Ectodermal cell (in vitro differentiated cells): Measurements from ENCODE around the gene NATD1.
"Not testable (repeated sequence)": the region's sequence is repeated elsewhere in the genome, so short reads cannot be mapped to it uniquely, and the experiment has no call there.

Source experiments
- H3K27ac ChIP-seq: 2 replicates; pipeline ENCODE4 v1.7.0; 2013; ENCODE audit warnings: mild to moderate bottlenecking, low read depth, low read length; ENCODE audit not compliant: insufficient read depth, poor library complexity, severe bottlenecking
- H3K27me3 ChIP-seq: 2 replicates; pipeline ENCODE4 v1.7.0; 2013; ENCODE audit warnings: mild to moderate bottlenecking, low read length; ENCODE audit not compliant: insufficient read depth, control insufficient read depth, poor library complexity, severe bottlenecking
- H3K36me3 ChIP-seq: one replicate; pipeline ENCODE4 v1.7.0; 2013; ENCODE audit warnings: low read length; ENCODE audit not compliant: control insufficient read depth, insufficient read depth
- H3K4me1 ChIP-seq: one replicate; pipeline ENCODE4 v1.7.0; 2013; ENCODE audit warnings: low read length; ENCODE audit not compliant: control insufficient read depth, insufficient read depth
- H3K4me3 ChIP-seq: 2 replicates; pipeline ENCODE4 v1.7.0; 2013; ENCODE audit warnings: low read depth, low read length, control low read depth; ENCODE audit not compliant: insufficient read depth
- H3K9me3 ChIP-seq: 2 replicates; pipeline ENCODE4 v1.7.0; 2013; ENCODE audit warnings: mild to moderate bottlenecking, low read length, moderate library complexity; ENCODE audit not compliant: control insufficient read depth
- WGBS, 2 experiments: methylation state at CpG; one replicate each; pipeline ENCODE4 v1.1.7; 2013; ENCODE audit warnings: missing lambda C conversion rate in 2 of 2; 5-methylcytosine and 5-hydroxymethylcytosine counted together

NATD1 gene

DNA sequence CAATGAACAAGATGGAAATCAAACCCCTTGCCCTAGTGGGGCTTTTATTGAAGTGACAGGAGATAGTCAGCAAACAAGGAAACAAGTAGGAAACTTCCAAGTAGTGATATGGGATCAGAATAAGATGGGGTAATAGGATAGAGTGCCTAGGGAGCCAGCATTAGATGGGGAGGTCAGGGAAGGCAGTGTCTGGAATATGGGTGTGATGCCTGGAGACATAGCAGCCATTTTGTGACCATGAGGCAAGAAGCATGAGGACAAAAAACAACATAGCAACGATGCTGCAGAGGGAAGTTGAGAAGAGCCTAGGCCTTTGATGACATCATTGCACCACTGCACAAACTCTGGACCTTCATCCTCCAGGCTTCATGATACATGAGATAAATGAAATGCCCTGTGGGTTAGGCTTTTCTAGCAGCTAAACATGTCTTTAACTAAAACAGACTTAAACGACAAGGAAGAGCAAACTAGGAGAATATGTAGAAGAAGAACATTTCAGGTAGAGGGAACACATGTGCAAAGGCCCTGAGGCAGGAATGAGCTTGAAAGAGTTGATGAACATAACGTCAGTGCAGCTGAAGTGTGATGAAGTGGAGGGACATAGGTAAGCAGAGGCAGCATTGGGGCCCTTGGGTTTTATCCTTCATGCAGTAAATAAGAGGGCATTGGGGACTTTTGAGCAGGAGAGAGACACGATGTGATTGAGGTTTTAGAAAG lies 21.0 kb downstream of the NATD1 start:
- Histone ChIP-seq H3K27me3 (no peaks in the 10 kb centered on the region), H3K9me3 (no peaks in the 10 kb centered on the region), H3K4me3 (no peak overlapping the region), H3K36me3 (no peaks in the 10 kb centered on the region), H3K27ac (no peak overlapping the region), H3K4me1 (no peaks in the 10 kb centered on the region)
- 86 to 89% methylated on average over 4 of the region's 4 CpGs for WGBS, 2 experiments

DNA sequence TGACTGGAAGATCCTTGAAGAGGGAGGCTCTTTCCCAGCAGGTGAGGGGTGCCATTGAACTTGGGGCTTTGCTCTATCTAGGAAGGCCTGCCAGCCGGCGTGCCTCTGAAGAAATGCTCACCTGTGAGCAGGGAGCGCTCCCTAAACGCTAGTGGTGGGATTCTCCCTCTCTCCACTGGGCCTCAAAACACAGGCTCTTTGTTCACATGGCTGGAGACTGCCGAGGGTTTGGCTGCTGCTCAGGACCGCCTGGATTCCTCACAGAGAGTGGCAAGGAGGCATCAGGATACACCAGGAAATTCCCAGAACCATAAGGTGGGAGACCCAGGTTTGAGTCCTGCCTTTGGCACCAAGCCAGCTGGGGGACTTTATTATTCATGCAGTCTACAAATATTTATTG lies 21.7 kb downstream of the NATD1 start:
- no peak overlapping the region for H3K27ac ChIP-seq
- no peaks in the 10 kb centered on the region for H3K27me3 ChIP-seq
- no peak overlapping the region for H3K4me3 ChIP-seq
- H3K4me1 ChIP-seq: no peaks in the 10 kb centered on the region
- H3K36me3 ChIP-seq: no peaks in the 10 kb centered on the region
- WGBS, 2 experiments: 81 to 87% methylated on average over 6 of the region's 6 CpGs
- H3K9me3 ChIP-seq: no peaks in the 10 kb centered on the region

DNA sequence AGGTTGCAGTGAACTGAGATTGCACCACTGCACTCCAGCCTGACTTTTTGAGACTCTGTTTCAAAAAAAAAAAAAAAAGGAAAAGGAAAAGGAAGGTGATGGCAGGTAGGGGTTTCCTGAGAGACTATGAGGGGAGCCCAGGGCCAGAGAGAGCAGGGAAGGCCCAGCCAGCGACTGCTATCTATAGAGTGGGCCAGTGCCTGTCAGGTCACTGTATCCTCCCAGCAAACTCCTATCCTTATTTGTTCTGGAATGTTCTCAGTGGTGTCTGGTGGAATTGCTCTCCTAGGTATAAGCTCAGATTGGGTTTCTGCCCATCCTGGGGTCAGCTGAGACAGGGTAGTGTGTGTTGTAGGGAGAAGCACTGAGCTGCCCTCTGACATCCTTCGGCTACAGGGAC lies 24.4 kb downstream of the NATD1 start:
- 96 to 98% methylated on average over 2 of the region's 2 CpGs for WGBS, 2 experiments
- H3K27ac ChIP-seq: no peak overlapping the region
- no peaks in the 10 kb centered on the region for H3K36me3 ChIP-seq
- H3K9me3 ChIP-seq: no peaks in the 10 kb centered on the region
- no peaks in the 10 kb centered on the region for H3K27me3 ChIP-seq
- H3K4me3 ChIP-seq: no peak overlapping the region
- no peaks in the 10 kb centered on the region for H3K4me1 ChIP-seq

DNA sequence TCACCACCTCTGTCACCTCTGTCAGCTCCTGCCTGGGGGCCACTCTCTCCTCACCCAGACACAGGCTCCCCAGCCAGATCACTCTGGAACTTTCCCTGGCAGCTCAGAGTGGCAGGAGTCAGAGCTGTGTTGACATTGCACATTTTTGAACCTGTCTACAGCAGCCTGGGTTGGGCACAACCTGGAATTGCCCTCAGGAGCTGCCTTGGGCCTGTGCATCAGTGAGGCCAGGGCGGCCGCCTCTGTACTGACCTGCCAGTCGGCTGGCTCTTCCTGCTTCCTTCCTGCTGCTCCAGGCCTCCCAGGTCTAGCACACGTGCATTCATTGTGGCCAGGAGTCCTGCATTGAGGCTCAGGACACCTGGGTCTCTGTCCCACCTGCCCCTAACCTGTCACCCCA lies 25.1 kb downstream of the NATD1 start:
- no peaks in the 10 kb centered on the region for H3K9me3 ChIP-seq
- H3K4me1 ChIP-seq: no peaks in the 10 kb centered on the region
- H3K36me3 ChIP-seq: no peaks in the 10 kb centered on the region
- 88 to 89% methylated on average over 4 of the region's 4 CpGs for WGBS, 2 experiments
- H3K27me3 ChIP-seq: no peaks in the 10 kb centered on the region
- no peak overlapping the region for H3K4me3 ChIP-seq
- no peak overlapping the region for H3K27ac ChIP-seq

DNA sequence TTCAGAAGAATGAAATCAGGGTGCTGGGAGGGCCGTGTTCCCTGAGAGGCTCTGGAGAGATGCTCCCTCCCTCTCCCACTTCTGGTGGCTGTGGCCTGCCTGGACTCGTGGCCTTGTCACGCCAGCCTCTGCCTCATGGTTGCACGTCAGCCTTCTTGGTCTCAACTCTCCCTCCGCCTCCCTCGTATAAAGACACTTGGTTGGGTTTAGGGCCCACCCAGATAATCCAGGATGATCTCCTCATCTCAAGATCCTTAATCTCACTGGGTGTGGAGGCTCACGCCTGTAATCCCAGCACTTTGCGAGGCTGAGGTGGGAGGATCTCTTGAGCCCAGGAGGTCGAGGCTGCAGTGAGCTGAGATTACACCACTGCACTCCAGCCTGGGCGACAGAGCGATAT lies 25.9 kb downstream of the NATD1 start:
- H3K4me3 ChIP-seq, H3K27me3 ChIP-seq, H3K27ac ChIP-seq, H3K4me1 ChIP-seq, H3K9me3 ChIP-seq, H3K36me3 ChIP-seq: not testable (repeated sequence)
- WGBS, 2 experiments: 90 to 92% methylated on average over 11 of the region's 11 CpGs

DNA sequence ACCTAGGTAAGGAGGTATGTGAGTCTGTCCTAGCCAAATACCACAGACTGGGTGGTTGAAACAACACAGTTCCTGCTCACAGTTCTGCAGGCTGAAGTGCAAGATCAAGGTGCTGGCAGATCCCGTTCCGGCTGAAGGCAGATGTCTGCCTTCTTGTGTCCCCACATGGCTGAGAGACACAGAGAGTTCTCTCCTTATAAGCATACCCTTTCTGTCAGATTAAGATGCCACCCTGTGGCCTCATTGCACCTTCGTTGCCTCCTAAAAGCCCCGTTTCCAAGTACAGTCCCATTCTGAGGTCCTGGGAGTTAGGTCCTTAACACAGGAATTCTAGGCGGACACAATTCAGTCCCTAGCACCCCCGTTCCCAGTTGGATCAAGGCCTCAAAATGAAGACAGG lies 30.1 kb downstream of the NATD1 start:
- Histone ChIP-seq H3K9me3 (no peaks in the 10 kb centered on the region), H3K4me3 (no peak overlapping the region), H3K4me1 (no peaks in the 10 kb centered on the region), H3K27ac (no peak overlapping the region), H3K27me3 (no peaks in the 10 kb centered on the region), H3K36me3 (no peaks in the 10 kb centered on the region)
- WGBS, 2 experiments: 90 to 91% methylated on average over 6 of the region's 6 CpGs

DNA sequence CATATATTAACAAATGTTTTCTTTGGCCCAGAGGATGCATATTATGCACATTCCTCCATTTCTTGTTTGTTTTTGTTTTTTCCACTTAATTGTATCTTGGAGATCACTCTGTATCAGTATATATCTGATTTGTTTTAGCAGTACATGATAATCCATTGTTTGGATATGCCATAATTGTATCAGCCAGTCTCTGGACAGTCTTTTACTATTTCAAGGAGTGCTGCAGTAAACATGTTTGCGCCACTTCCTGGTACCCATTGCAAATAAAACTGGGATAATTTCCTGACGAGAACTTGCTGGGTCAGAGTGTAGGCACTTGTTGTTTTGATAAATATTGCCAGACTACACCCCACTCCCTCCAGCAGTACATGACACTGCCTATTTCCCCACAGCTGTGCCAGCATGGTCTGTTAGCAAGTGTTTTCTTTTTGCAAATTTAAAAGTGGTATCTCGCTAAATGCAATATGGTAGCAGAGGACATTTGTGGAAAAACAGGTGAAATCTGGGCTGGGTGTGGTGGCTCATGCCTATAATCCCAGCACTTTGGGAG lies 34.3 kb downstream of the NATD1 start:
- no peak overlapping the region for H3K4me3 ChIP-seq
- H3K27me3 ChIP-seq: no peaks in the 10 kb centered on the region
- no peak overlapping the region for H3K27ac ChIP-seq
- no peaks in the 10 kb centered on the region for H3K9me3 ChIP-seq
- H3K36me3 ChIP-seq: no peaks in the 10 kb centered on the region
- peaks cover 6% of the 10 kb centered on the region for H3K4me1 ChIP-seq
- WGBS, 2 experiments: 92 to 96% methylated on average over 3 of the region's 3 CpGs

DNA sequence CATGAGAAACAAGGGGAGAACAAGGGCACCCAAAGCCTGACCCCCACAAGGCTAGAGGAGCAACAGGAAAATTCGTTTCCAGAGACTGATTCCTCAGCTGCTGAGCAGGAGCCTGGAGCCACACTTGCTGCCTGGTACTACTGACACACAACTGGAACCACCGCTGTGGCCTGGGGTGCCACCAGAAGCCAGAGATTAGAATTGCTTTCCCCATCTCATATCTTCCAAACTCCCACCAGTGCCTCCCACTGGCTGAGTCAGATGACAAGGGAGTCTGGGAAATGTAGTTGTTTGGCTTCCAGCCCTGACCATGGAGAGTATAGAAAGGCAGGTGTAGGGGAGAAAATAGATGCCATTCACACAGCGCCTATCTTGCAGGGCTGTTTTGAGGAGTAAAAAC lies 35.1 kb downstream of the NATD1 start:
- Histone ChIP-seq H3K36me3 (no peaks in the 10 kb centered on the region), H3K27ac (no peak overlapping the region), H3K9me3 (no peaks in the 10 kb centered on the region), H3K27me3 (no peaks in the 10 kb centered on the region), H3K4me3 (no peak overlapping the region), H3K4me1 (peaks cover 6% of the 10 kb centered on the region)
- 69 to 79% methylated on average over 3 of the region's 3 CpGs for WGBS, 2 experiments

DNA sequence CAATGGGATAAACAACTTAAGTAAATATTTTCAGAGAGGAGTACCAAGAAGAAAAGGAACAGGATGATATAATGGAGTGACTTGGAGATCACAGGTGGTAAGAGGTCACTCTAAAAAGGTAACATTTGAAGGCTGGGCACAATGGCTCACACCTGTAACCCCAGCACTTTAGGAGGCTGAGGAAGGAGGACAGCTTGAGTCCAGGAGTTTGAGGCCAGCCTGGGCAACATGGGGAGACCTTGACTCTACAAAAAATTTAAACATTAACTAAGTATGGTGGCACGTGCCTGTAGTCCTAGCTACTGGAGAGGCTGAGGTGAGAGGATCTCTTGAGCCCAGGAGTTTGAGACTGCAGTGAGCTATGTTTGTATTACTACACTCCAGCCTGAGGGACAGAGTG lies 35.9 kb downstream of the NATD1 start:
- H3K27me3 ChIP-seq: no peaks in the 10 kb centered on the region

DNA sequence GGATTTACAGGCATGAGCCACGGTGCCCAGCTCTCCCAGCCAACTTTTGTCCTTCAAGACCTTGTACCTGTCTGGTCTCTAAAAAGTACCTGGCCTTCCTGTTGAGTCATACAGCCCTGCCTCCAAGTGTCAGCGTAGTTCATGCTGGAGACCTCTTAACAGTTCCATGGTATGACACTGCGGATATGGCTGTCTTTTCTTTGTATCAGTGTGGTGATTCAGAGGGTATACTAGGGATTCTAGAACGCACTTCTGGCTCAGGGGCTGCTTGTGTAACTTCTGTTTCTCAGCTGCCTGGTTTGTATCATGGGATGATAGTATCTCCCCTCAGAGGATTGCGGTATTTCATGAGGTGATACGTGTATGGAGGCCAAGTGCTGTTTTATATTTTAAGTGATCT lies 37.3 kb downstream of the NATD1 start:
- H3K4me1 ChIP-seq: peaks cover 13% of the 10 kb centered on the region
- no peaks in the 10 kb centered on the region for H3K36me3 ChIP-seq
- no peak overlapping the region for H3K4me3 ChIP-seq
- no peaks in the 10 kb centered on the region for H3K27me3 ChIP-seq
- 90 to 93% methylated on average over 5 to 6 of the region's 6 CpGs for WGBS, 2 experiments
- H3K27ac ChIP-seq: no peak overlapping the region
- no peaks in the 10 kb centered on the region for H3K9me3 ChIP-seq

More for the DNA sequence above, 35.9 kb downstream of the NATD1 start:
- no peaks in the 10 kb centered on the region for H3K36me3 ChIP-seq
- 88 to 96% methylated on average over 1 of the region's 1 CpG for WGBS, 2 experiments
- H3K4me3 ChIP-seq: no peak overlapping the region
- peaks cover 13% of the 10 kb centered on the region for H3K4me1 ChIP-seq
- H3K27ac ChIP-seq: no peak overlapping the region
- H3K9me3 ChIP-seq: no peaks in the 10 kb centered on the region
